Measurements from ENCODE around the gene CLK4.

Gene CLK4

DNA sequence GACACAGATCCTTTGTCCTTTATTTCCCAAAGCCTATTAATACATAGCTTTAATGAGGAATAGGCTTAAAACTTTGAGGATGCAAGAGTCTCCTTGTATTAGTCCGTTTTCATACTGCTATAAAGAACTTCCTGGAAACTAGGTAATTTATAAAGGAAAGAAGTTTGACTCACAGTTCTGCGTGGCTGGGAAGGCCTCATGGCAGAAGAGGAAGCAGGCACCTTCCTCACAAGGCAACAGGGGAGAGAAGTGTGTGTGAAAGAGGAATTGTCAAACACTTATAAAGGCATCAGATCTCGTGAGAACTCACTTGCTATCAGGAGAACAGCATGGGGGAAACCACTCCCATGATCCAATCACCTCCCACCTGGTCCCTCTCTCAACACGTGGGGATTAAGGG lies 5.4 kb upstream of the CLK4 start:
- DNase-seq: no peak

- DNase-seq: no peak
Measured at GRCh38 chr5:178630951-178631350, 4.1 kb upstream of the CLK4 start.

- no peak for DNase-seq
Measured at GRCh38 chr5:178630475-178630930, 3.7 kb upstream of the CLK4 start.

DNA sequence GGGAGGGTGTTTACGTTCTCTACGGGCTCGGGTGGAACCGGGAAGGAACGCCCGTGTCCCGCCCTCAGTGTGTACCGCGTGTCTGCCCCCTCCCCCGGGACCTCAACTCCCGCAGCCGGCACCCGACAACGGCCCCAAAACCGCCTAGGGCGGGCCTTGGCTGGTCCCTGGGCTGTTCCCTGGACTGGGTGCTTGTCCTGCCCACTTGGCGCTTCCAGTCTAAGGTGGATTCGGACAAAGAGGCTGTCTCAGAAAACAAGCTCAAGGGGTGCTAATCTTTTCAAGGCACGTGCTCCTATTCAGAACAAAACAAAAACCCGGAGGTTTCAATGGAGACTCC lies 379 bp upstream of the CLK4 start:
- no peak for DNase-seq

DNA sequence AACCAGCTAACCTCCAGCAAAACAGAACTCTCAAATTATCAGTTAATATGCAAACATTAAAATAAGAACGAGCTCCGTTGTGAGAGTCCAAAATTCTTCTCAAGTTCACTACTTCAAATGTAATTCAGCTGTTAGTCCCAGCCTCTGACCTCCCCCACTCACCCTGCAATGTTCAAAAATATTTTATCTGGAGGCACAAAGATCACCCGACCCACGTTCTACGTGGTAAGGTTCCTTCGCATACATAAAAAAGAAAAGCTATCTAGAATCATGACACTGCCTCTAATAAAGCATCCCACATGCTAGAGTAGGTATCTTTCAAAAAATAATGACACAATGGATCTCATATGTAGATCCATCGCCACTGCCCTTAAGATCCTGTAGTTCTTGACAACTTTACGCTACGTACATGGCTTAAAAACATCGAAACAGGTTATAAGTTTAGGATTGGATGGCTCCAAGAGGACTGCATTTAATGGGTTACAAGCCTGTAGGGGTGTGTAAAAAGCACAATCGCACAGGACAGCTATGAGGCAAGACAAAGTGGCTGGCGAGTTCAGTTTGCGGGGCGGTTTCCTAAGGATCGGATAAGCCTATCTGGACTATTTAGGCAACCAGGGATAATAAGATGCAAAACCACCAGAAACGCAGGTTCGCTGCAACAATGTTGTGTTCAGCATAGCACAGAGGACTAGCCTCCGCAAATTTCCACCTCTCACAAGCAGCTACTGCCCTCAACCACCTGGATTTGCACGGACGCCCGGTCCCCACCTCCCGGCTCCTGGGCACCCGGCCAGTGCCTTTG lies 969 bp downstream of the CLK4 start:
- no peak for DNase-seq

GRCh38 chr5:178624631-178625546 lies 2.0 kb downstream of the CLK4 start:
- DNase-seq: no peak

DNA sequence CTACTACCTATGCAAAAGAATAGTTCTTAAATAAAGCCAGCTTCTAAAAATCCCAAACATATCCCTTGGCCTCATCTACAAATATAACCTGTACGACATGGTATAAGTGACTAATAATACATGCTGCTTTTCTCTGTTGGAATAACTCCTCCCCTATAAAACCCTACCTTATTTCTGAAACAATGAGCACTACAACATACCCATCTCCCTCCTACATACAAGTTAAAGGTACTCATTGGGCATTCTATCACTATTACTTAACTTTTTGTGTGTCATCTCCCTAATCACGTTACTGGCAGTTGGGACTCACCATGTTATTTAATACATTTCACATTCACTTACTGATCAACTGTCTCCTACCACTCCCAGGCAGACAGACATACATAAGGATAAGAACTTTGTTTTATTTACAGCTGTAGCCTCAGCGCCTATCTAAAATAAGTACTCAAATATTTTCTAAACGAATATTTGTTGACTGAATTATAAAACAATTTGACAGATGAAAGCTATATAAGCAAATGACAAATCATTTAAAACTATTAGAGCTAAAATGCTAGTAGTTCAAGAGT lies 4.1 kb downstream of the CLK4 start:
- no peak for DNase-seq

- DNase-seq: no peak
Measured at GRCh38 chr5:178619390-178619789, 7.5 kb downstream of the CLK4 start.

DNA sequence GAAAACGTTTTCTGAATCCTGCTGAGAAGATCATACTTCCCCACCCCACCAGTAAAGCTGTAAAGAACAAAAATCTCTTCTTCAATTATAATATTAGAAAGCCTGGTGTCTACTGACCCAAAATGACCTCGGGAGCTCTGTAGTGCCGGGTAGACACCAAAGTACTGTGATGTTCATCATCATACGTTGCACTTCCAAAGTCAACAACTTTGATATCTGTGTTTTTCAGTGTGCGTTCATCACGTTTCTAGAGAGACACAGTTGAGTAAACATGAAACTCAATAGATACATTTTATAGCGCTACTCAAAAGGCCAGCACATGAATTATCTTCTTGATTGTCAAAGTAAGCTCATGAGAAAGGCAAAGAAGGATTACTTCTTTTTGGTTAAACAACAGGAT lies 14.6 kb downstream of the CLK4 start:
- DNase-seq: no peak

- no peak for DNase-seq
Measured at GRCh38 chr5:178606269-178606668, 20.6 kb downstream of the CLK4 start.

DNA sequence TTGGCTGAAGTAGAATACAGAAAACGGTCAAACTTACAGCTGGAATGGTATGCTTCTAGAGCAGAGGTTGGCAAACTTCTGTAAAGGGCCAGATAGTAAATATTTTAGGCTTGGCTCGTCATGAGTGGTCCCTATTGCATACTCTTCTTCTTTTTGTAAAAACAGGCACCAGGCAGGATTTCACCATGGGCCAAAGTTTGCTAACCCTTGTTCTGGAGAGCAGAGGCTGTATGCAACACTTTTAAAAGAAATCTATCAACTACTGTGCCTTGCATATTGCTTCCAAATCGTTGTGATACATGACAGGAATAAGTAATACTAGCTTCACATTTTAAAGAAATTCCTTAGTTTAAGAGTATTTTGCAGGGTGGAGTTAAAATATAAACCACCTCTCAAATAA lies 21.1 kb downstream of the CLK4 start:
- no peak for DNase-seq

DNA sequence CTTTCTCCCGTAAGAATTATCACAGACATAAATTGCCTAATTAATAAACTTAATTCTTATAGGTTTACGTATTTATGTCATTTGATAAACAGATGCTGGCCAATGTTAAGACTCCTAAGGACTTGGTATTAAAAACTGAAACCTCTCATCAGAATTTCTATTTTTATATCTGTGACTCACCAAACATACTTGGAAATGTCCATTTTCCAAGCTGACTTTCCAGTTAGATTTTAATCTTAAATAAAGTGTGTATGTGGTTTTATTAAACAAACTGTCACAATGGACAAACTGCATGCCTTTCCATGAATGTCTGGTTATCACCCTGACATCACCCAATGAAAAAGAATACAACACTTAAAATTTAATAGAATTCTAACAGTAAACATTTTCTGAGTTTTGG lies 24.1 kb downstream of the CLK4 start:
- DNase-seq: no peak

GRCh38 chr5:178595750-178596149 lies 31.1 kb downstream of the CLK4 start:
- DNase-seq: no peak

GRCh38 chr5:178595150-178595549 lies 31.7 kb downstream of the CLK4 start:
- DNase-seq: no peak

- DNase-seq: no peak
Measured at GRCh38 chr5:178590924-178591423, 35.9 kb downstream of the CLK4 start.

GRCh38 chr5:178590141-178590923 lies 36.5 kb downstream of the CLK4 start, which contains the start of gene COL23A1:
Gene COL23A1, minus strand, starts transcription at chr5:178590393.
- peak; percentile 44 for DNase-seq

GRCh38 chr5:178589180-178590140 lies 37.4 kb downstream of the CLK4 start:
- DNase-seq: no peak

DNA sequence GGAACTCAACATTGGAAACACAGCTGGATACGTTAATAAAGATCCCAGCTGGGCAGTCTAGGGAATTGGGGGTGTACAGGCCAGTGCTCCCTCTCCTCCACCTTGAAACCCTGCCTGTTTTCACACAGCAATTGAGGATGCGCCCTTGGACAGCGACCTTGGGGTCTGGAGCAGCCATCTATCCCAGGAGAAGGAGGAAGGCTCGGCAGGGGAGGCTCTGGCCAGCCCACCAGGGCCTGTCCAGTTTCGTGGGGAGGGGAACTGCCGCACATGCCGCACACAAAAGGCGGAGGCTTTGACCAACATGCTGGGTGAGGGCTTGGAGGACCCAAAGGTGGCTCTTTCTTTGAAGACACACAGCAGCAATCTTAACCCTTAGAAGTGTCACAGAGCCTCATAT lies 38.1 kb downstream of the CLK4 start:
- no peak for DNase-seq

DNA sequence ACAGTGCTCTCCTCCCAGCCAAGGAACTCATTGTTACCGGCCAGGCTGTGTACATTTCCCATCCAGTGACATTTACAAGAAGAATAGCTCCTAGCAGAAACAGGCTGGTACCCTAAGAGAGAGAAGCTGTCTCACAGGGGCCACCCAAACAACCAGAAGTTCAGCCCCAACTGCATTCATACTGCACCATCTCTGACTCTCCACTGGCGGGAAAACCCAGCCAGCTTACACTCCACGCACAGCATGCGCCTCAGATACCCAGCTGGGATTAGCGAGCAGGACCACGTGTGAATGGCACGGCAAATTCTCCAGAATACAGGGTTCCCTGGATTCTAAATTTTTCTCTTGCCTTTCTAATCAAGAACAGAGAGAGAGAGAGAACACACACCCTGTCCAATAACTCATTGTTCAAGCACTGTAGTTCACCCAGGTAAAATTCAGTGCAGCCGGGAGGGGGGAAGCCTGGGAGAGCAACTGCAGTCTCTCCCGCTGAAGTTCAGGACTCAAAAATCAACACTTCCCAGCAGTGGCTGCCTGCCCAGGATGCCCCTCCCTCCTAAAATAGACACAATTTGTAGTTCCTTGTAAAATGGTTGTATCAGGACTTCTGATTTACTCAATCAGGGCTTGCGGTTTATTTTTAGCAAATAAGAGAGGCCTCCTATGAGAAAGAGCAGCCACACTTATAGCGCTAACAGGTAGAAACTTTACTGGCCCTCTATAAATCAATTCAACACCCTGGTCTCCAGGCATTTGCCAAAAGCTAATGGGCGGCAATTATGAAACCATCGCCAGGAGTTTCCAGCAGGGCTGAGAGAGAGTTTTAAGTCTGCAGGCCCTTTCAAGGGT lies 38.9 kb downstream of the CLK4 start:
- DNase-seq: no peak

- DNase-seq: no peak
Measured at GRCh38 chr5:178586396-178586795, 40.5 kb downstream of the CLK4 start.

All from stimulated activated CD8-positive, alpha-beta memory T cell treated with anti-CD3 and anti-CD28 coated beads, Interleukin-4, amount 100 ng/mL, for 48 hours (primary cell).